Measurements from ENCODE around the gene SPATA32.
"Not testable (repeated sequence)": the region's sequence is repeated elsewhere in the genome, so short reads cannot be mapped to it uniquely, and the experiment has no call there.

Gene SPATA32

GRCh38 chr17:45270828-45271418 lies 9.0 kb upstream of the SPATA32 start:
- peak; percentile 39 for DNase-seq

- DNase-seq: no peak
These were observed 8.0 kb upstream of the SPATA32 start for GRCh38 chr17:45269912-45270311.

DNA sequence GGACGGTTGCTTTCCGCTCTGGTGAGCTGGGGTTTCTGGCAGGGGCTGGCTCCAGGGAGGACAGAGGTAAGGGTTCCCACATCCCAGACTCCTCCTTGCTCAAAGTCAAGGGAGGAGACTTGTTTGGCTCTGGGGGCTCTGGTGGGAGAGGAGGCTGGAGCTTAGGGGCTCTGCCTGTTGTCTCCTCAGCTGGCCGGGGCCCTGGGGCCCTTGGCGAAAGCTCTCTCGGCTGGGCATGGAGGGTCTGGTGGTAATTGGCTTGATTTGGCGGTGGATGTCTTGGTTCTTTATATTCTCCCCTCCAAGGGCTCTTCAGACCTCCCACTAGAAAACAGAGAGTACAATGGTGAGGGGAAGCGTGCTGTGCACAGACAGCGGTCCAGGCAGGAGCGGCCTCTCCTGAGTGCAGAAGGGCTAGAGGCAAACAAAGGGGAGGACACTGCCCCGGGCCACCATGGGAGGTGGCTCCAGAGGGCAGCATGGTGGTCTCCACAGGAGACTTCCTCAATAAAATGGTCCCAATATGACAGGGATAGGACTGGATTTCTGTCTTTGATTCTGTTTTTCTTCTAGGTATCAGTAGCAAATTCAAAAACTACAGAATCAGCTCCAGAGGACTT lies 5.7 kb upstream of the SPATA32 start:
- no peak for DNase-seq

DNA sequence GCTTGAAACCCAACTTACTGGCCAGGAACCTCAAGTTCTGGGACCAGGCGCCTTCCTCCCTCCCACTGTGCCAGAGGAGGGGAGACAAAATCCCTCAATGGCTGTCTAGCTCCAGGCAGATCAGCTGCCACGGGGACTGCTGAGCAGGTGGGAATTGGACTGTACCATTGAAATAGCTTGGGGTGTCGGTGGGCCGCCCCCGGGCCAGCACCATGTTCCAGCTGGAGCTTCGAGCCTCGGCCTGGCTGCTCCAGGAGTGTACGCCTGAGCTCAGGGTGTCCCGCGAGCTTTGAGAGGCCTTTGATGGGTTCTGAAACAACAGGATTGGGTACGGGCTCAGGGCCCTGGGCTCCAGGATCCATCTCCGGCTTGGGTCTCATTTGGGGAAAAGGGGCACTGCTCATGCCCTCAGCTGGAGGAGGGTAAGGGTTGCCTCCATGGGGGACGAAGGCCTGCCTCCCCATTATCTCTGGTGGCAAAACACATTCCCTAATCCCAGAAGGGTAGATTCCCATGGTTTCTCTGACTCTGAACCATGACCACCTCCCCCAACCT lies 4.6 kb upstream of the SPATA32 start:
- no peak for DNase-seq

DNA sequence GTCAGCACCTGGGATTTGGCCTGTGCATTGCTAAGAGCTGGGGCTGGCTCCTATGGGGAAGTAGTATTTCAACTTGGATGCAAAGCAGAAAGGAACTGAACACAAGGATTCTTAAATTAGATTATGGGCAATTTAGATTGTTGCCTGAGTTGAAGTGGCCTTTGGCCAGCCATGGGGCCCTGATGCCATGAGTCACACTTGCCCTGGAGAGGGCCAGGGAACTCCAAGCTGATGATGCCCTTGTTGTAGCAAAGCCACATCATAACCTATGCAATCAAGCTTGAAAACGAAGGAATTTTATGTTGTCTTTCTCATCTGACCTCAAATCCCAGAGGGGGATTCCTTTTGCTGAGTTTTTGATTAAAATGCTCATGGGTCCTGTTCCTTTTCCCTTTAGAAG lies 3.9 kb upstream of the SPATA32 start:
- no peak for DNase-seq

DNA sequence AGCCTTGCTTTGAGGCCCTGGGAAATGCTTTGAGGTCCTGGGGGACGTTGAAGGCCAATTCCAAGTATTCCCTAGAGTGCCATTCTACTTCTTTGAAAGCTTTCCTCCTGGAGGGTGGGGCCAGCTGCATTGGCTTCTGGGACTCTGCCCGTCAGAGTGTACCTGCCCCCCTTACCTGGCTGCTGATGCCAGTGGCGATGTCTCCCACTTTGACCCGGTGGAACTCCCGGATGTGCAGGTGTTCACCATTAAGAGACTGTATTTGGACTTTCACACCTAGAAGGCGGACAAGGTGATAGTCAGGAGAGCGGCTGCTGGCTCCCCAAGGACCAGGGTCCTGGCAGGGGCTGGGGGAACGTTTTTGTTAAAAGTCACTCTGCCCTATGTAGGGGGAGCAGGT lies 3.1 kb upstream of the SPATA32 start:
- no peak for DNase-seq

DNA sequence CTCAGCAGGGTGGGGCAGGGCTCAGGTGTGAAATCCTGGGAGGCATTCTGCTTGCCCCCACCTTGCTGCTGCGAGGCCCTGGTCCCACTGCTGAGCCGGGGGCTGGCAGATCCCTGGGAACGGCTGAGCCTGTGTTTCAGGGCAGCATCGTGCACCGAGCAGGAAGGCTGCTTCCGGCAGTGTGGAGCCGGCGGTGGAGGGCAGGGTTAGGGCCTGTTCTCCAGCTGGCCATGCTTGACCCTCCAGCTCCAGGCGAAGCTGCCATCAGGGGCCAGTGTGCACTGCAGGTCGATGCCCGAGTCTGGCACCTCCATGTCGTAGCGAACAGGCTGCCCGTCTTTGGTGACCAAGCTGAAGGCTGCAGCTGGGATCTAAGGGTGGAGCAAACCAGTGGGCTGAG lies 2.5 kb upstream of the SPATA32 start:
- no peak for DNase-seq

GRCh38 chr17:45263477-45263860 lies 1.6 kb upstream of the SPATA32 start:
- no peak for DNase-seq

GRCh38 chr17:45262516-45263476 lies 902 bp upstream of the SPATA32 start:
- no peak for DNase-seq

DNA sequence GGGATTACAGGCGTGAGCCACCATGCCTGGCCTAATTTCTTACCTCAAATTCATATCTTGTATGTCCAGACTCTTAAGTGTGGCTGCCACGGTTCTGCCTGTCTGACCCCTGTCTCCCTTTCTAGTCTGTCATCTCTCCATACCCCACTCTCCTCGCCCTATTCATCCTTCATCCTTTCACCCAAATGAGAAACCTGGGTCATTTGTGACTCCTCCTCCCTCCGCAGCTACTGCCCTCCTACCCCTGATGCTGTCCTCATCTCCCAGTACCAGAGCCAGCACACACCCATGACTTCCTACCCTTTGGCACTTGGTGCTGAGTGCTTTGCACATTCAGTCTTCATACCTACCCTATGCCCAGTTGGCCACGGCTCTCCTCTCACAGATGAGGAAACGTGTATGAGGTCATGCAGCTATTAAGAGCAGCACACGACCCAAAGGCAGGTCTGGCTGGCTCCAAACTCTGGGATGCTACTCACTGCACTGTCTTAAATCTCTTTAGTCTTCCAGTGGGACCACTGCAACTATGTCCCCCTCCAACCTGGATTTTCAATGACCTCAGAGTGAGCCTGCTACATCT lies 1.6 kb downstream of the SPATA32 start:
- DNase-seq: no peak

DNA sequence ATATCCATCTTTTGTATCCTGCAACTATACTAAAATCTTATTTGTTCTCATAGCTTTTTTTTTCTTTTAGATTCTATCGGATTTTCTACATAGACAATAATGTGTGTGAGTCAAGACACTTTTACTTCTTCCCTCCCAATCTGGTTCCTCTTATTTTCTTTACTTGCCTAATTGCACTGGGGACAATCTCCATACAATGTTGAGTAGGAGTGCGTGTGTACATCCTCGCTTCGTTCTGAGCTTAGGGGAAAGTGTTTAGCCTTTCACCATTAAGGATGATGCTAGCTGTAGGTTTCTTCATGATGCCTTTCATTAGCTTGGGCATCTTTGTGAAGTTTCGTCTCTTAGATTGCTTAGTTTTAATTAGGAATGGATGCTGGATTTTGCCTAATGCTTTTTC lies 2.9 kb downstream of the SPATA32 start:
- DNase-seq: no peak

GRCh38 chr17:45257115-45257514 lies 4.8 kb downstream of the SPATA32 start:
- no peak for DNase-seq

DNA sequence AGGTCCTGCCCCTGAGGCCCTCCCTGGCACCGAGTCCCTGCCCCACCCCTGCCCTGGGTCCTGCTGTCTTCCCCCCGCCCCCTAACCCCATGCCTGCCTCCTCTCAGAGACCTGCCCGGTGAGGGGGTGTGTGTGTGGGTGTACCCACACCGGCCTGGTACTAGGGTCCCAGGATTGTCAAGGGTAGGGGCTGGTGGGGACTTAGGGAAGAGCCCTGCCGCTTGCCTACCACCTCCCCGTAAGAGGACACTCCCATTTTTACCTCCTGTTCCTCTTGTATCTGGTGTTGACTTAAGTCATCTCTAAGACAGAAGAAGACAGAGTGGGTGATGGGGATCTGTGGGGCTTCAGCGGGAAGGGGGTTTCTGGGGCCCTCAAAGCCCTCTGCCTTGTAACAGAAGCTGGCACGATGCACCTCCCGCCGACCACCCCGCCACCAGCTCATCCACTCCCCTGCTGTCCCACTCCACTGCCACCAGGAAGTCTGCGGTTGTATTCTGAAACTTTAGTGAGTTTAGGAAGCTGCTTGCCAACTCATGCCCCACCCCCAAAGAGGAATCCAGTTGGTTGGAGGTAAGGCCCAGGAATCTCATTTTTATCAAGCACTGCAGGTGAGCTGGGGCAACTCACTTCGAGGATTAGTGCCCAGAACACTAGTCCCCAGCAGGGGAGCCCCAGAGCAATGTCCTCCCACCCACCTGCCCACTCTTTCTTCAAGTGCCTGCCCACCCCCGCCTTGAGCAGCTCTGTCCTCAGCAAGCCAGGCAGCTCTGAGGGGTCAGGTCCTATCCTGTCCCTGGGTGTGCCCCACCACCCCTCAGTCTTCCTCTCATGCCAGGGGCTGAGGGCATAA lies 5.6 kb downstream of the SPATA32 start:
- DNase-seq: no peak

- no peak for DNase-seq
These were observed 6.5 kb downstream of the SPATA32 start for GRCh38 chr17:45255358-45255757.

DNA sequence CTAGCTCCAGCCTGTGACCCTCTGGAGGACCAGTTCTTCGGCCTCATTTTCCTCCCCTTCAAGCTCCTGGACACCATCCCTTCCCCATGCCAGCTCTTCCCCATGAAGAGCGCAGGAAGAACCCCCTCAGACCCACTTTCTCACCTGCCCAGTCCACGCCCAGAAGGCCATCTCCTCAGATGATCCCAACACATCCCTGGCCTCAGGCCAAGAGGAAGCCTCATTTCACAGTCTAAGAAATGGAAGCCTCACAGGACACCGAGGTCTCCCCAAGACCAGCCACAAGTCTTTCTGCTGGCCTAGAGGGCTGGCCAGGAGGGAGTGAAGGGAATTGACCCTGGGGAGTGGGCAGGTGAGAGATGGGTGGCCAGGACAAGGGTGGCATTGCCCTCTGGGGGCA lies 8.0 kb downstream of the SPATA32 start:
- no peak for DNase-seq

- not testable (repeated sequence) for DNase-seq
These were observed 8.7 kb downstream of the SPATA32 start for GRCh38 chr17:45253237-45253636.

GRCh38 chr17:45251931-45252330 lies 10.0 kb downstream of the SPATA32 start:
- DNase-seq: no peak

- DNase-seq: peak; percentile 81
These were observed 13.5 kb downstream of the SPATA32 start for GRCh38 chr17:45248132-45248957.

- DNase-seq: peak; percentile 98
These were observed 14.3 kb downstream of the SPATA32 start for GRCh38 chr17:45247429-45248131.

GRCh38 chr17:45246861-45247428 lies 14.9 kb downstream of the SPATA32 start:
- DNase-seq: peak; percentile 15
